Measurements from ENCODE around the gene STAU1.
A peak's percentile ranks its signal among the peaks of the same experiment; 100 is the strongest.

STAU1 gene

GRCh38 chr20:49183444-49183843, 4.7 kb downstream of the STAU1 start:
- H3K27ac ChIP-seq: no peak overlapping the region
- TF ChIP-seq CTCF (conservative IDR thresholded peaks at IDR 0.05): no peak

GRCh38 chr20:49181265-49181877, 6.8 kb downstream of the STAU1 start:
- peak overlapping the region; percentile 12; the same call in 1 of the 2 replicates for H3K27ac ChIP-seq
- no peak for TF ChIP-seq CTCF (conservative IDR thresholded peaks at IDR 0.05)

GRCh38 chr20:49179368-49180277, 8.5 kb downstream of the STAU1 start:
- H3K27ac ChIP-seq: peak overlapping the region; percentile 12
- TF ChIP-seq CTCF (conservative IDR thresholded peaks at IDR 0.05): no peak

GRCh38 chr20:49174183-49174582, 14.0 kb downstream of the STAU1 start:
- H3K27ac ChIP-seq: no peak overlapping the region
- no peak for TF ChIP-seq CTCF (conservative IDR thresholded peaks at IDR 0.05)

- no peak for TF ChIP-seq CTCF (conservative IDR thresholded peaks at IDR 0.05)
- H3K27ac ChIP-seq: no peak overlapping the region
Observed at GRCh38 chr20:49172413-49172812, 15.7 kb downstream of the STAU1 start.

GRCh38 chr20:49171909-49172308, 16.2 kb downstream of the STAU1 start:
- TF ChIP-seq CTCF (conservative IDR thresholded peaks at IDR 0.05): no peak

GRCh38 chr20:49170714-49171113, 17.4 kb downstream of the STAU1 start:
- no peak overlapping the region for H3K27ac ChIP-seq
- TF ChIP-seq CTCF (conservative IDR thresholded peaks at IDR 0.05): no peak

More at GRCh38 chr20:49171909-49172308, 16.2 kb downstream of the STAU1 start:
- H3K27ac ChIP-seq: no peak overlapping the region
